HEK293 (cell line): ENCODE measurements around the gene SEZ6L.

Experiments
- ELK4 ChIP-seq: IDR thresholded peaks from 2 replicates; pipeline ENCODE4 v1.6.1; 2011; ENCODE audit warnings: mild to moderate bottlenecking, low read depth, low read length, borderline replicate concordance
- ZFP3 ChIP-seq: fragments of 450-650 bp; formaldehyde crosslinking; IDR thresholded peaks from 2 replicates; pipeline ENCODE4 v1.5.1; 2016; ENCODE audit warnings: low read depth, missing biosample characterization, missing genetic modification characterization
- ZNF26 ChIP-seq: fragments of 450-650 bp; formaldehyde crosslinking; IDR thresholded peaks from 2 replicates; pipeline ENCODE4 v1.5.1; 2016; ENCODE audit warnings: missing biosample characterization, missing genetic modification characterization
- ZSCAN16 ChIP-seq: fragments of 450-650 bp; formaldehyde crosslinking; IDR thresholded peaks from 2 replicates; pipeline ENCODE4 v1.5.1; 2016; ENCODE audit warnings: missing biosample characterization, missing genetic modification characterization
- TF ChIP-seq, protein P1 (sequence below): fragments of 450-650 bp; formaldehyde crosslinking; IDR thresholded peaks from 2 replicates; pipeline ENCODE4 v1.5.1; 2016; ENCODE audit warnings: missing biosample characterization, missing genetic modification characterization
- TF ChIP-seq, protein P2 (sequence below): fragments of 450-650 bp; formaldehyde crosslinking; optimal IDR thresholded peaks from 2 replicates; pipeline ENCODE3; 2016; ENCODE audit warnings: missing biosample characterization, mild to moderate bottlenecking, missing genetic modification characterization

- no peak for TF ChIP-seq ZNF26 (tag by site-specific recombination)
- TF ChIP-seq, protein P1, sequence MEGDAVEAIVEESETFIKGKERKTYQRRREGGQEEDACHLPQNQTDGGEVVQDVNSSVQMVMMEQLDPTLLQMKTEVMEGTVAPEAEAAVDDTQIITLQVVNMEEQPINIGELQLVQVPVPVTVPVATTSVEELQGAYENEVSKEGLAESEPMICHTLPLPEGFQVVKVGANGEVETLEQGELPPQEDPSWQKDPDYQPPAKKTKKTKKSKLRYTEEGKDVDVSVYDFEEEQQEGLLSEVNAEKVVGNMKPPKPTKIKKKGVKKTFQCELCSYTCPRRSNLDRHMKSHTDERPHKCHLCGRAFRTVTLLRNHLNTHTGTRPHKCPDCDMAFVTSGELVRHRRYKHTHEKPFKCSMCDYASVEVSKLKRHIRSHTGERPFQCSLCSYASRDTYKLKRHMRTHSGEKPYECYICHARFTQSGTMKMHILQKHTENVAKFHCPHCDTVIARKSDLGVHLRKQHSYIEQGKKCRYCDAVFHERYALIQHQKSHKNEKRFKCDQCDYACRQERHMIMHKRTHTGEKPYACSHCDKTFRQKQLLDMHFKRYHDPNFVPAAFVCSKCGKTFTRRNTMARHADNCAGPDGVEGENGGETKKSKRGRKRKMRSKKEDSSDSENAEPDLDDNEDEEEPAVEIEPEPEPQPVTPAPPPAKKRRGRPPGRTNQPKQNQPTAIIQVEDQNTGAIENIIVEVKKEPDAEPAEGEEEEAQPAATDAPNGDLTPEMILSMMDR (tag by site-specific recombination): no peak
- TF ChIP-seq ZSCAN16 (tag by site-specific recombination): no peak
- TF ChIP-seq ZFP3: no peak
- TF ChIP-seq ELK4: no peak
- TF ChIP-seq, protein P2, sequence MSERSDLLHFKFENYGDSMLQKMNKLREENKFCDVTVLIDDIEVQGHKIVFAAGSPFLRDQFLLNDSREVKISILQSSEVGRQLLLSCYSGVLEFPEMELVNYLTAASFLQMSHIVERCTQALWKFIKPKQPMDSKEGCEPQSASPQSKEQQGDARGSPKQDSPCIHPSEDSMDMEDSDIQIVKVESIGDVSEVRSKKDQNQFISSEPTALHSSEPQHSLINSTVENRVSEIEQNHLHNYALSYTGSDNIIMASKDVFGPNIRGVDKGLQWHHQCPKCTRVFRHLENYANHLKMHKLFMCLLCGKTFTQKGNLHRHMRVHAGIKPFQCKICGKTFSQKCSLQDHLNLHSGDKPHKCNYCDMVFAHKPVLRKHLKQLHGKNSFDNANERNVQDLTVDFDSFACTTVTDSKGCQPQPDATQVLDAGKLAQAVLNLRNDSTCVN: no peak
Measured at GRCh38 chr22:26246552-26246951, 77.3 kb downstream of the SEZ6L start.
